Right cardiac atrium (tissue), 5 donors: ENCODE measurements around the gene MAG. TPM values are rescaled to one million over a fixed set of nuclear protein-coding genes. Genes with fewer than 3 reads are reported as not detected.
"Not testable (repeated sequence)": the region's sequence is repeated elsewhere in the genome, so short reads cannot be mapped to it uniquely, and the experiment has no call there.

Experiments
- ATAC-seq, 2 donors: fragments of 200-7000 bp; cut with Tn5 transposase; one replicate each; pipeline versions ENCODE4 v1.8.0 to v1.9.1; 2020; ENCODE audit warnings: moderate library complexity in 2 of 2, mild to moderate bottlenecking in 1 of 2
- DNase-seq, 3 donors: peaks; one replicate each; pipeline ENCODE4 v3.0.0-alpha.2; 2020
- H3K27ac ChIP-seq: one replicate; pipeline ENCODE4 v1.5.1; 2013; ENCODE audit warnings: mild to moderate bottlenecking, low read length, control low read depth, moderate library complexity
- H3K27me3 ChIP-seq: one replicate; pipeline ENCODE4 v1.6.1; 2013; ENCODE audit not compliant: control insufficient read depth, insufficient read depth
- H3K4me1 ChIP-seq: one replicate; pipeline ENCODE4 v1.6.1; 2013; ENCODE audit warnings: low read length; ENCODE audit not compliant: control insufficient read depth, insufficient read depth
- H3K4me3 ChIP-seq: one replicate; pipeline ENCODE4 v1.5.1; 2013; ENCODE audit warnings: low read length, control low read depth
- H3K9me3 ChIP-seq: one replicate; pipeline ENCODE4 v1.6.1; 2013; ENCODE audit warnings: low read length; ENCODE audit not compliant: control insufficient read depth
- WGBS: extraction: QIAGEN DNeasy Blood & Tissue Kit; methylation state at CpG from one replicate; pipeline ENCODE4 v1.1.7; 2013; 5-methylcytosine and 5-hydroxymethylcytosine counted together
- intact Hi-C, 4 donors: fragments of 100-400 bp; cut with DNase I; formaldehyde crosslinking; loops; one replicate each; pipeline versions ENCODE4 v1.11.0 to v1.14.0; 2022 to 2023
- polyA plus RNA-seq: library from polyadenylated mRNA; stranded (reverse); fragments of 200-250 nt; gene quantifications from one replicate; pipeline ENCODE4 v1.2.3, GENCODE V29; 2013
- total RNA-seq, 4 donors: library from RNA; stranded (reverse); fragmentation: NEBNext Ultra II Directional; extraction: Animal tissue kit (Norgen Biotek cat#: 25700); gene quantifications; one replicate each; pipeline ENCODE4 v1.2.1, GENCODE V29; 2021
- donor health status: healthy with polysubstance abuse.
- donor health status: DM: no; HTN: yes; CAD: no.
- donor health status: DM: no; HTN: no; CAD: no.
- donor health status: DM: no; HTN: yes; CAD: no; lungs with severe emphysema.
- donor health status: DM: yes; HTN: yes; CAD: no.

MAG gene
- total and polyA plus RNA-seq, 5 donors = 1.3 TPM; not detected in 4

DNA sequence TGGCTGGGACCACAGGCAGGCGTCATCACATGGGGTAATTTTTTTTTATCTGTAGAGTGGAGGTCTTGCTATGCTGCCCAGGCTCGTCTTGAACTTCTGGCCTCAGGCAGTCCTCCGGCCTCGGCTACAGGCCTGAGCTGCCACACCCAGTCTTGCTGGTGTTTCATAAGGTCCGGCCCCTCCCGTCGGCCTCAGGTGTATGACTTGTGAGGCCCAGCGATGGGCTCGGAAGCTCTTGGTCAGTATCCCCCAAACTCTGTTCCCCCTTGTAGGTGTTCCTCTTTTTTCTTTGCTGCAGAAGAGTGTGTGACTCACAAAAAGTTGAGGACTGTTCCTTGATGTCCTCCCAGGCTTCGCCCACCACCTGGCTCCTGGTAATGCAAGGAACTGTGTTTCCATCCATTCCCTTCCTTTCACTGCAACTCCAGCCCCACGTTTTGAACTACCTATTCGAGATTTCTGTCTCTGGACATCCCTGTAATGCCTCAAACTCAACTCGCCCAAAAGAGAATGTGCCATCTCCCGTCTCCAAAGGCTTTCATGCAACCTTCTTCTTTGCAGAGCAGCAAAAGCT lies 18.2 kb upstream of the MAG start:
- intact Hi-C loops = loop anchor here in 1 of 4 donors (10.0 kb wide), 1 partner anchor 221 kb away; the partner anchor contains the start of gene KRTDAP

DNA sequence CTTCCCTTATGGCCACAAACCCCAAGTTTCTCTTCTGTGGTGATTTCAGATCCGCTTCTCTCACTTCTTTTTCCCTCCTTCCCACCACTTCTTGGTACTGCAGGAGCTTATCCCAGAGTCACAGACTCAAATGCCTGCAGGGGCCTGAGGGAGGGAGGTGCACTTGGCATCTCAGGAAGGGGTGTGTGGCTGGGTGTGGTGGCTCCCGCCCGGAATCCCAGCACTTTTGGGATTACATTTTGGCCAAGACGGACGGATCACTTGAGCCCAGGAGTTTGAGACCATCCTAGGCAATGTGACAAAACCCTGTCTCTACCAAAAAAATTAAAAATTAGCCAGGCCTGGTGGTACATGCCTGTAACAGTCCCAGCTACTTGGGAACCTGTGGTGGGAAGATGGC lies 17.6 kb upstream of the MAG start:
- Histone ChIP-seq H3K27me3 (no peaks in the 10 kb centered on the region), H3K4me3 (no peak overlapping the region), H3K27ac (no peak overlapping the region), H3K4me1 (no peaks in the 10 kb centered on the region), H3K9me3 (no peaks in the 10 kb centered on the region)
- peak in 2 of 3 donors; percentile 6 to 16 for DNase-seq
- intact Hi-C loops = loop anchor here in 1 of 4 donors (10.0 kb wide), 1 partner anchor 220 kb away; the partner anchor contains the start of gene KRTDAP
- WGBS = 68% methylated on average over 5 of the region's 5 CpGs
- no peak for ATAC-seq

More for the DNA sequence above, 18.2 kb upstream of the MAG start:
- Histone ChIP-seq H3K9me3 (no peaks in the 10 kb centered on the region), H3K27me3 (no peaks in the 10 kb centered on the region), H3K27ac (no peak overlapping the region), H3K4me1 (no peaks in the 10 kb centered on the region), H3K4me3 (no peak overlapping the region)
- 71% methylated on average over 14 of the region's 14 CpGs for WGBS
- no peak for ATAC-seq
- DNase-seq = peak in 2 of 3 donors; percentile 9 to 41

DNA sequence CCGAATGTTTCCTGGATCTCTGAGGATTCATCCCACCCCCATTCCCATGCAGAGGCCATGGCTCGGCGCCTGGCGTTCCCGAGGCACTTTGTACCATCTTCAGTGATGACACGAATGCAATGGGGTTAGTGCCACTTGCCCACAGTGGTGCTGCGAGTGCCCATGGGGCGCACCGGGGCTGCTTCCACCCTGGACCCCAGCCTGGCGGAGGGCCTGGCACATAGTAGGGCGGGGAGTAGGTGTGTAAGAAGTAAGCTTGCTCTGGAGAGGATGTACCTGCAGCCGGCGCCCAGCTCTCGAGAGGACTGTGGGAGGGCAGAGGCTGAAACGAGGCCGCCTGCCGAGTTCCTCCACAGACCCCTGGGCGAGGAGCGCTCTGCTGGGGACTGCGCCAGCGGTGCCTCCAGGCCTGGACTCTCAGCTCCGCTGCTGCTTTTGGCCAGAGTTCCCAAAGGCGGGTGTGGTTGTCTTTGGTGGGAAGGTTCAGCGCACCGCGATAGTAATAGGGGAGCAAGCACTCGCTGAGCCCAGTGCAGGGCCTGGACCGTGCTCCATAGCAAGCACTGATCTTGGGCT lies 15.2 kb upstream of the MAG start:
- peaks cover 7% of the 10 kb centered on the region for H3K4me1 ChIP-seq
- intact Hi-C loops = loop anchor here in 1 of 4 donors (10.0 kb wide), 1 partner anchor 218 kb away; the partner anchor contains the start of gene KRTDAP
- H3K27me3 ChIP-seq = no peaks in the 10 kb centered on the region
- 93% methylated on average over 28 of the region's 28 CpGs for WGBS
- no peak overlapping the region for H3K4me3 ChIP-seq
- H3K9me3 ChIP-seq = no peaks in the 10 kb centered on the region
- H3K27ac ChIP-seq = no peak overlapping the region
- ATAC-seq = no peak
- peak in 2 of 3 donors; percentile 13 to 48 for DNase-seq

DNA sequence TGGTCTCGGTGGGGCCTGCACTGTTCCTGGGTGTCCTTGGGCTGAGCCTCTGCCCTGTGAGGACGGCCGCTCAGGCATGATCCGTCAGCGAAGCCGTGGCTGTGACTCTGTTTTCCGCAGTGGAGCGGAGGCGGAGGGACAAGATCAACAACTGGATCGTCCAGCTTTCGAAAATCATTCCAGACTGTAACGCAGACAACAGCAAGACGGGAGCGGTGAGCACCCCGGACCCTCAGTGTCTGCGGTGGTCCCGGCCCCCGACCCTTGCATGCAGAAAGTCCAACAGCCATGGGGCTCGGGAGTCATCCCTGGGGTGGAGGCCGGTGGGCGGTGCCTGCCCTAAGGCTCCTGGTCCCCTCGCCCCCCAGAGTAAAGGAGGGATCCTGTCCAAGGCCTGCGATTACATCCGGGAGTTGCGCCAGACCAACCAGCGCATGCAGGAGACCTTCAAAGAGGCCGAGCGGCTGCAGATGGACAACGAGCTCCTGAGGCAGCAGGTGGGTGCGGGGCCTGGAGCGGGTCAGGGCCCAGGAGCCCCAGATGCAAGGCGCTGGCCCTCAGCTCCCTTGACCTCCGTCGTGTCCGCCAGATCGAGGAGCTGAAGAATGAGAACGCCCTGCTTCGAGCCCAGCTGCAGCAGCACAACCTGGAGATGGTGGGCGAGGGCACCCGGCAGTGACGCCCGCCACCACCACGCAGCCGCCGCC lies 13.2 kb upstream of the MAG start:
- intact Hi-C loops = loop anchor here in 1 of 4 donors (10.0 kb wide), 1 partner anchor 216 kb away; the partner anchor contains the start of gene KRTDAP

DNA sequence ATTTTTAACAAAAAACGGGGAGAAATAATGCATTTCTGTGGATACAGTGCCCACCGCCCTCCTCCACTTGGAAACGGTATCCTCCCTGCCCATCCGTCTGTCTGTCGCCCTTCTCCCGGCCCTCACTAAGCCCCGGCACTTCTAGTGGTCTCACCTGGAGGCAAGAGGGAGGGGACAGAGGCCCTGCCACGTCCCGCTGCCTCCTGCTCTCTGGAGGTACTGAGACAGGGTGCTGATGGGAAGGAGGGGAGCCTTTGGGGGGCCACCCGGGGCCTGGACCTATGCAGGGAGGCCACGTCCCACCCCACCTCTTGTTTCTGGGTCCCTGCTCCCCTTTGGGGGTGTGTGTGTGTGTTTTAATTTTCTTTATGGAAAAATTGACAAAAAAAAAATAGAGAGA lies 12.6 kb upstream of the MAG start:
- WGBS = 74% methylated on average over 11 of the region's 11 CpGs
- Histone ChIP-seq H3K27ac (no peak overlapping the region), H3K27me3 (no peaks in the 10 kb centered on the region), H3K9me3 (no peaks in the 10 kb centered on the region), H3K4me3 (no peak overlapping the region), H3K4me1 (peaks cover 7% of the 10 kb centered on the region)
- intact Hi-C loops = loop anchor here in 1 of 4 donors (10.0 kb wide), 1 partner anchor 215 kb away; the partner anchor contains the start of gene KRTDAP
- no peak for ATAC-seq
- DNase-seq = no peak

More for the DNA sequence above, 13.2 kb upstream of the MAG start:
- Histone ChIP-seq H3K4me3 (no peak overlapping the region), H3K27ac (no peak overlapping the region), H3K9me3 (no peaks in the 10 kb centered on the region), H3K27me3 (no peaks in the 10 kb centered on the region), H3K4me1 (peaks cover 7% of the 10 kb centered on the region)
- ATAC-seq (no peak), DNase-seq (peak in 1 of 3 donors; percentile 68)
- WGBS = 89% methylated on average over 45 of the region's 45 CpGs

DNA sequence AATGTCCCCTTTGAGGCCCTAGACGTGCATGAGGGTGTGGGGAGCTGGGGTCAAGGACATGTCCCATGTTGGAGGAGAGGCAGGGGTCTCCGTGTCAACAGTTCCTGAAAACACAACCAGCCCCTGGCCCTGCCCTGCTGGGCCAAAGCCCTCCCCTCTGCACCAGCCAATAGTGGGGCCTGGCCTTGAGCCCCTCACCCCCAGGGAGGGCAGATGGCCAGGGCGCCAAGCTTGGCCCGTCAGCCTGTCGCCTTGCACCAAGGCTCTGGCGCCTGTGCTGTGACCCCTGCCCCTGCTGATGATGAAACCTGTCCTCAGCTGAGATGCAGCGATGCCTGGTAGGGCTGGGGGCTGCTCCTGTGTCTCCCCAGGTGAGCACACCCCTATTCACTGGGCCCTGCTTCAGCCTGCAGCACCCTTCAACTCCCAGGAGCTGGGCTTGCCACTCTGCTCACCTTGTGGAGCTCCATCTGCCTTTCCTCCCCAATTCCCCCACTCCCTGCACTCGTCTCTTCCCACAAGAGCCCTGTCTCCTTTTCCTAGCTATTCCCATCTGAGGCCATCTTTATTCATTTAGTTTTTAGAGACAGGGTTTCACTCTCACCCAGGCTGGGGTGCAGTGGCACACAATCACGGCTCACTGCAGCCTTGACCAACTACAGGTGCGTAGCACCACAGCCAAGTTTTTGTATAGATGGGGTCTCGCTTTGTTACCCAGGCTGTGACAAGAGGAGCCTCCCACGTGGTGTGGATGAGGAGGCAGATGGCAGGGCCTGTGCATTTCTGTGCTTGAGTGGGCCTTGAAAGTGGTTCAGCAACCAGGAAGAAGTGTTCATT lies 11.8 kb upstream of the MAG start:
- Histone ChIP-seq H3K27ac (peak overlapping the region; percentile 59), H3K27me3 (no peaks in the 10 kb centered on the region), H3K9me3 (no peaks in the 10 kb centered on the region), H3K4me3 (no peak overlapping the region), H3K4me1 (peaks cover 7% of the 10 kb centered on the region)
- DNase-seq (peak; percentile 58 to 91 (median 80)), ATAC-seq (peak; percentile 63 to 67)
- intact Hi-C loops = loop anchor here in 1 of 4 donors (10.0 kb wide), 1 partner anchor 215 kb away; the partner anchor contains the start of gene KRTDAP
- 33% methylated on average over 12 of the region's 12 CpGs for WGBS

DNA sequence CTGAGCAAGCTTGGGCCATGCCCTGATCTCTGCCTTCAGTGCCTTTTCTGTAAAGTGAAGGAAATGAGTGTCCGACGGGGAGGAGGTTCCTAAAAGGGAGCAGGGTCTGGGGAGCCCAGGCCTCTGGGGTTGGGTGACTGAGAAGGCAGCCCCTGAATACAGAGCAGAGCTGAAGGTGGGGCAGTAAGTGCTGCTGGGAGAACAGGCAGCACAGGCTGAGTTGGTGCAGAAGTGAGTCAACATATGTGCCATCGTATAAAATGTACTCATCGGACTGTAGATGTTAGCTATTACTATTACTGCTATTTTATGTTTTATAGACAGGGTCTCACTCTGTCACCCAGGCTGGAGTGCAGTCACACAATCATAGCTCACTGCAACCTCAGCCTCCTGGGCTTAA lies 10.7 kb upstream of the MAG start:
- intact Hi-C loops = no loop called here
- H3K4me3 ChIP-seq = no peak overlapping the region
- ATAC-seq (no peak), DNase-seq (no peak)
- H3K9me3 ChIP-seq = no peaks in the 10 kb centered on the region
- 69% methylated on average over 4 of the region's 4 CpGs for WGBS
- no peaks in the 10 kb centered on the region for H3K27me3 ChIP-seq
- H3K4me1 ChIP-seq = peaks cover 7% of the 10 kb centered on the region
- peak overlapping the region; percentile 4 for H3K27ac ChIP-seq

DNA sequence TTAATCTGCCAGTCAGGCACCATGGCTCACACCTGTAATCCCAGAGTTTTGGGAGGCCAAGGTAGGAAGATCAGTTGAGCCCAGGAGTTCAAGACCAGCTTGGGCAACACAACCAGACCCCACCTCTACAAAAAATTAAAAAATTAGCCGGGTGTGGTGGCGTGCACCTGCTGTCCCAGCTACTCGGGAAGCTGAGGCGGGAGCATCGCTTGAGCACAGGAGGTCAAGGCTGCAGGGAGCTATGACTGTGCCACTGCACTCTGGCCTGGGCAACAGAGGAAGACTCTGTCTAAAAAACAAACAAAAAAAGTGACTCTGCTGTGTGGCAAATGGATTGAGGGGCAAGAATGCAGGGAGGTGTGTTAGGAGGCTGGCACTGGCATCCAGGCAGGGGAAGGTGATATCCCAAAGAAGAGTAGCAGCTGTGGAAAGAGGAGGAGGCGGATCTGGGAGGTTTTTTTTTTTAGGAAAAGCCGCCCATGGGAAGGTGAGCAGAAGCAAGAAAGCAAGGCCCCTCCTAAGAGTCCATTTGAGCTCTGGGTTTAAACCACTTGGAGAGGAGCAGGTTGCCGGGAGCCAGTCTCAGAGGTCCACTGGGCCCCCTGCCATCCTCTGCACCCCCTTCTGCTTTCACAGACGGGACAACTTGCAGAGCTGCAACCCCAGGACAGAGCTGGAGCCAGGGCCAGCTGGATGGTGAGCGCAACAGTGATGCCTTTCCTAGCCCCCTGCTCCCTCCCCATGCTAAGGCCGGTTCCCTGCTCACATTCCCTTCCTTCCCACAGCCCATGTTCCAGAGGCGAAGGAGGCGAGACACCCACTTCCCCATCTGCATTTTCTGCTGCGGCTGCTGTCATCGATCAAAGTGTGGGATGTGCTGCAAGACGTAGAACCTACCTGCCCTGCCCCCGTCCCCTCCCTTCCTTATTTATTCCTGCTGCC lies 7.5 kb upstream of the MAG start:
- 65% methylated on average over 17 of the region's 17 CpGs for WGBS
- Histone ChIP-seq H3K4me1 (peaks cover 7% of the 10 kb centered on the region), H3K4me3 (no peak overlapping the region), H3K9me3 (no peaks in the 10 kb centered on the region), H3K27me3 (no peaks in the 10 kb centered on the region), H3K27ac (no peak overlapping the region)
- ATAC-seq = no peak
- intact Hi-C loops = no loop called here
- DNase-seq = peak in 1 of 3 donors; percentile 9

DNA sequence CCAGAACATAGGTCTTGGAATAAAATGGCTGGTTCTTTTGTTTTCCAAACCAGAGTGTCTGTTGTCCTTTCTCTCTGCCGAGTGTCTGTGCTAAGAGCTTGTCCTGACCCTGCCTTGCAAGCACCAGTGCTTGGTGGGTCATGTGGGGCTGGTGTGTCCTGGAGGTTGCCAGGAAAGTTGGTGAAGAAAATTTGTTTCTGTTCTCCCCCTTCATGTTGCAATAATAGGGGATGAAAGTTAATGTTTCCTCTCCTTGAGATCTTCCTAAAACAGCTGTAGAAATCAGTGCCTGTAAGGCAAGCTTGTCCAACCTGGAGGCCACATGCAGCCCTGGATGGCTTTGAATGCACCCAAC lies 6.9 kb upstream of the MAG start:
- no peak for ATAC-seq
- H3K27ac ChIP-seq = no peak overlapping the region
- 21% methylated on average over 1 of the region's 1 CpG for WGBS
- H3K27me3 ChIP-seq = no peaks in the 10 kb centered on the region
- H3K9me3 ChIP-seq = no peaks in the 10 kb centered on the region
- no peak for DNase-seq
- intact Hi-C loops = no loop called here
- peaks cover 6% of the 10 kb centered on the region for H3K4me1 ChIP-seq
- H3K4me3 ChIP-seq = no peak overlapping the region

DNA sequence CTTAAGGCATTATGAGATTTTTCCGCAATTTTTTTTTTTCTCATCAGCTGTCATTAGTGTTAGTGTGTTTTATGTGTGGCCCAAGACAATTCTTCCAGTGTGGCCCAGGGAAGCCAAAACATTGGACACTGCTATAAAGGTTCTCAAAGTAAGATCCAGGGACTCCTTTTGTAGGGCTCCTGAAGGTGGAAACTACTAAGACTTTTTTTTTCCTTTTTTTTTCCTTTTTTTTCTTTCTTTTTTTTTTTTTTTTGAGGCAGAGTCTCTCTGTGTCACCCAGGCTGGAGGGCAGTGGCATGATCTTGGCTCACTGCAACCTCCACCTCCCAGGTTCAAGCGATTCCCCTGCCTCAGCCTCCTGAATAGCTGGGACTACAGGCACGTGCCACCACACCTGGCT lies 6.5 kb upstream of the MAG start:
- H3K4me1 ChIP-seq, H3K27ac ChIP-seq, H3K4me3 ChIP-seq, DNase-seq, H3K27me3 ChIP-seq, intact Hi-C loops, H3K9me3 ChIP-seq, ATAC-seq: not testable (repeated sequence)
- WGBS = 90% methylated on average over 3 of the region's 3 CpGs
